Stimulated activated CD4-positive, alpha-beta T cell treated with anti-CD3 and anti-CD28 coated beads, Interleukin-15, amount 100 ng/mL, for 24 hours (primary cell): ENCODE data around the gene RCC2.
"Not testable (repeated sequence)": the region's sequence is repeated elsewhere in the genome, so short reads cannot be mapped to it uniquely, and the experiment has no call there.

Experiments
- DNase-seq: peaks from one replicate; pipeline ENCODE4 v3.0.0-alpha.2; 2020

Gene RCC2

GRCh38 chr1:17439250-17440073, at the start of gene RCC2:
TSS of gene RCC2 (minus strand) at chr1:17439677. CDS start at chr1:17438514, 1,163 bp downstream.
- DNase-seq = peak; percentile 76

DNA sequence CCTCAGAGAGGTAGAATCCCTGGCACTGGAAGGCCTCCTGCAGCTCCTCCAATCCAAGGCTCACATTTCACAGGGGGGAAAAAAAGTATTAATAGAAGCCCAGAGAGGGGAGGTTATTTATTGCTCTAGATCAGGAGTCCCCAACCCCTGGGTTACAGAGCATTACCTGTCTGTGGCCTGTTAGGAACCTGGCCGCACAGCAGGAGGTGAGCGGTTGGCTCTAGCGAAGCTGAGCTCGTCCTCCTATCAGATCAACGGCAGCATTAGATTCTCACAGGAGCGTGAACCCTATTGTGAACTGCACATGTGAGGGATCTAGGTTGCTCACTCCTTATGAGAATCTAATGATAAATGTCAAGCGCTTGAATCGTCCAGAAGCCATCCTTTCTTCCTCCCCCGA, 46.8 kb upstream of the RCC2 start:
- DNase-seq = no peak

DNA sequence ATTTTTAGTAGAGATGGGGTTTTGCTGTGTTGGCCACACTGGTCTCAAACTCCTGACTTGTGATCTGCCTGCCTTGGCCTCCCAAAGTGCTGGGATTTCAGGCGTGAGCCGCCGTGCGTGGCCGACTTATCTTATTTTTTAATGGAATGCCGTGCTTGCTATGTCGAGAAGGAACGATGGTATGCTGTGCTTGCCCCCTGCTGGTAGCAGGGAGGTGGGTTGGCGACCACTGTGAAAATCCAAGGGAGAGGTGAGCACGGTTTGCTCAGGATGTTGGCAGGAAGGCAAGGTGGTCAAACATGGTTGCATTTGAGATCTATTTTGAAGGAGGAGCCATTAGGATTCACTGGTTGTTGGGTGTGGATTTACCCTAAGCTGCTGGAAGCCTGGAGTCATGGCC, 45.8 kb upstream of the RCC2 start:
- DNase-seq = peak; percentile 17

DNA sequence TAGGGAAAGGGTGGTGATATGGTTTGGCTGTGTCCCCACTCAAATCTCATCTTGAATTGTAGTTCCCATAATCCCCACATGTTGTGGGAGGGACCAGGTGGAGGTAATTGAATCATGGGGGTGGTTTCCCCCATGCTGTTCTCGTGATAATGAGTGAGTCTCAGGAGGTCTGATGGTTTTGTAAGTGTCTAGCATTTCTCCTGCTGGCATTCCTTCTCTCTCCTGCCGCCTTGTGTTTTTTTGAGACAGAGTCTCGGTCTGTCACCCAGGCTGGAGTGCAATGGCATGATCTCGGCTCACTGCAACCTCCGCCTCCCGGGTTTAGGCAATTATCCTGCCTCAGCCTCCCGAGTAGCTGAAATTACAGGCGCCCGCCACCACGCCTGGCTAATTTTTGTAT, 42.5 kb upstream of the RCC2 start:
- DNase-seq = not testable (repeated sequence)

- DNase-seq = no peak
Observed at GRCh38 chr1:17480846-17481245, 41.4 kb upstream of the RCC2 start.

DNA sequence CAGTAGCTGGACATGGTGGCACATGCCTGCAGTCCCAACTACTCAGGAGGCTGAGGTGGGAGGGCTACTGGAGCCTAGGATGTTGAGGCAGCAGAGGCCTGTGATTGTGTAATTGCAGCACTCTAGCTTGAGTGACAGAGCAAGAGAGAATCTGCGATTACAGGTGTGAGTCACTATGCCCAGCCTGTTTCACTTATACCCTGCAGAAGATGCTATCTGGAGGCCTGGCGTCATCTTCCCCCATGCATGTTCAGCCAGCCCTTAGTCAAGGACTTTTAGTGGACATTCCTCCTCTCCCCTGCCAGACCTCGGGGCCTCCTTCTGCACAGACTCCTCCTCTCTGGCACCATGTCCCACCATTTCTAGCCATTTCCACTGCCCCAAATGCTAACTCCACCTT, 36.3 kb upstream of the RCC2 start:
- no peak for DNase-seq

DNA sequence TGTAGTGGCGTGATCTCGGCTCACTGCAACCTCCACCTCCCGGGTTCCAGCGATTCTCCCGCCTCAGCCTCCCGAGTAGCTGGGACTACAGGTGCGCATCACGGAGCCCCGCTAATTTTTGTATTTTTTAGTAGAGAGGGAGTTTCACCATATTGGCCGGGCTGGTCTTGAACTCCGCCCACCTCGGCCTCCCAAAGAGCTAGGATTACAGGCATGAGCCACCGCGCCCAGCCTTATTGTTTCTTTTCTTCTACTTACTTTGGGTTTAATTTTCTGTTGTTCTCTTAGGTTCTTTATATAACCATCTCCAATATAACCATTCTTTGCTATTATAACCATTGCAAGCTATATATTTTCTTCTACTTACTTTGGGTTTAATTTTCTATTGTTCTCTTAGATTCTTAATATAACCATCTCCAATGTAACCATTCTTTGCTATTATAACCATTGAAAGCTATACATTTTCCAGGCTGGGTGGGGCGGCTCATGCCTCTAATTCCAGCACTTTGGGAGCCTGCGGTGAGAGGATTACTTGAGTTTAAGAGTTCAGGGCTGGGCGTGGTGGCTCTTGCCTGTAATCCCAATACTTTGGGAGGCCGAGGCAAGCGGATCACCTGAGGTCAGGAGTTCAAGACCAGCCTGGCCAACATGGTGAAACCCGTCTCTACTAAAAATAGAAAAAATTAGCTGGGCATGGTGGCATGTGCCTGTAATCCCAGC, 35.5 kb upstream of the RCC2 start:
- not testable (repeated sequence) for DNase-seq

DNA sequence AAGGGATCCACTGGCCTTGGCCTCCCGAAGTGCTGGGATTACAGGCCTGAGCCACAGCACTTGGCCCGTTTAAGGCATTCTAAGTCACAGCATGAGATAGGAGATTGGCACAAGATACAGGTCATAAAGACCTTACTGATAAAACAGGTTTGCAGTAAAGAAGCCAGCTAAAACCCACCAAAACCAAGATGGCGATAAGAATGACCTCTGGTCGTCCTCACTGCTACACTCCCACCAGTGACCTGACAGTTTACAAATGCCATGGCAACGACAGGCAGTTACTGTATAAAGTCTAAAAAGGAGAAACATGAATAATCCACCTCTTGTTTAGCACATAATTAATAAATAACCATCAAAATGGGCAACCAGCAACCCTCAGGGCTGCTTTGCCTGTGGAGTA, 33.3 kb upstream of the RCC2 start:
- DNase-seq = no peak

DNA sequence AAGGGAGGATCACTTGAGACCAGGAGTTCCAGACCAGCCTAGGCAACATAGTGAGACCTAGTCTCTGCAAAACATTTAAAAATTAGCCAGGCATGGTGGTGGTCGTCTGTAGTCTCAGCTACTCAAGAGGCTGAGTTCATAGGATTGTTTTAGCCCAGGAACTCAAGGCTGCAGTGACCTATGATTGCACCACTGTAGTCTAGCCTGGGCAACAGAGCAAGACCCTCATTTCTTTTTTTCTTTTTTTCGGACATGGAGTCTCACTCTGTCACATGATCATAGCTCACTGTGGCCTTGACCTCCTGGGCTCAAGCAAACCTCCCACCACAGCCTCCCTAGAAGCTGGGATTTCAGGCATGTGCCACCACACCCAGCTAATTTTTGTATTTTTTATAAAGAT, 31.9 kb upstream of the RCC2 start:
- no peak for DNase-seq

DNA sequence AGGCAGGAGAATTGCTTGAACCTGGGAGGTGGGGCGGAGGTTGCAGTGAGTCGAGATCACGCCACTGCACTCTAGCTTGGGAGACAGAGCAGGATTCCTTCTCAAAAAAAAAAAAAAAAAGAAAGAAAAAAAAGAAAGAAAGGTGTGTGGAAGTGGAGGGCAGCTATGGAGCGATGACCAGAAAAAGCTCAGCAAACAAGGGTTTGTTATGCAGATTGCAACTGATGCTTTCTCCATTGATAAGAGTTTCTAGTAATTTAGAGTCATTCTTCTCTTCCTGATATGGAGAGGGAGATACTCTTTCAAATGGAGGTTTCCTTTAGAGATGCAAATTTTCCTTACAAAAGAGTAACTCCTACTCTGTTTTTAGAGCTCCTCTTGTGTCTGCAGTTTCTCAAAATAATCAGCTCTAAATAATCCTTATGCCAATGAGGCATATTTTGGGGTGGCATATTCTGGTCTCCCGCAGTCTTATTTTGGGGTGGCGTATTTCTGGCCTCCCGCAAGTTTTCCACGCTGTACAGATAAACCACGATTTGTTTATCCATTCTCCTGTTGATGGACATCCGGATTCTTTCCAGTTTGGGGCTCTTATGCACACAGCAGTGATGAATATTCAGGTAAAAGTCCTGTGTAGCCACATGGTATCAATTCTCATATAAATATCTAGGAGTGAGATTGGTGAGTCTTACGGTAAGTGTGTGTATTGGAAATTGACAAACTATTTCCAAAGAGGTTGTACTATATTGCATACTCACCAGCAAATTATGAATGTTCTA, 30.7 kb upstream of the RCC2 start:
- no peak for DNase-seq

DNA sequence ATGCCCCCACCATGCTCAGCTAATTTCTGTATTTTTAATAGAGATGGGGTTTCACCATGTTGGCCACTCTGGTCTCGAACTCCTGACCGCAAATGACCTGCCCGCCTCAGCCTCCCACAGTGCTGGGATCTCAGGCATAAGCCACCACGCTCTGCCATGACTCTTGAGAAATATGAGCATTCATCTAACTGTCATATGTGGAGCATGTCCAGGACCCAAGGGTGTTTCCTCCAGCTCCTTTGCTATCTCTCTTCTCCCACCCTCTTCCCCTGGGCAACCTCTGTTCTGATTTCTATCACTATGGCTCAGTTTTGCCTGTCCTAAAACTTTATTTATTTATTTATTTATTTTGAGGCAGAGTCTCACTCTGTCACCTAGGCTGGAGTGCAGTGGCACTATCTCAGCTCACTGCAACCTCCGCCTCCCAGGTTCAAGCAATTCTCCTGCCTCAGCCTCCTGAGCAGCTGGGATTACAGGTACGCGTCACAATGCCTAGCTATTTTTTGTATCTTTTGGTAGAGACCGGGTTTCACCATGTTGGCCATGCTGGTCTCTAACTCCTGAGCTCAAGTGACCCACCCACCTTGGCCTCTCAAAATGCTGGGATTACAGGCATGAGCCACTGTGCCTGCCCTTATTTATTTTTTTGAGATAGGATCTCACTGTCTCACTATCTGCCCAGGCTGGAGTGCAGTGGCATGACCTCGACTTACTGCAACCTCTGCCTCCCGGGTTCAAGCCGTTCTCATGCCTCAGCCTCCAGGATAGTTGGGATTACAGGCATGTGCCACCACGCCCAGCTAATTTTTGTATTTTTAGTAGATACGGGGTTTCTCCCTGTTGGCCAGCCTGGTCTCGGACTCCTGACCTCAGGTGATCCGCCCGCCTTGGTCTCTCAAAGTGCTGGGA, 29.1 kb upstream of the RCC2 start:
- DNase-seq = not testable (repeated sequence)

DNA sequence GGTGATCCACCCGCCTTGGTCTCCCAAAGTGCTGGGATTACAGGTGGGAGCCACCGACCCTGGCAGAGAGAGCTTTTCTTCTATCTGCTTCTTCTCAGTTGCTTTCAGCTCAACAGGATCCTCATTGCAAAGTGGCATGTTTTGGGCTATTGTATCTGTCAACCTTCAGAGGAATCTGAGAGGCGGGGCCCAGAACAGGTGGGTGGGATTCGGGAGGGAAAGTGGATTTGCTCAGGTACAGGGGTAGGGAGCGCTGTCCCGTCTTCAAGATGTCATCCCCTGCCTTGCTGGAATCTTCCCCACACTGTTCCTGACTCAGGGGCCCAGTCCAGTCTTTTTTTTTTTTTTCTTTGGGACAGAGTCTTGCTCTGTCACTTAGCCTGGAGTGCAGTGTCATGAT, 26.9 kb upstream of the RCC2 start:
- DNase-seq = no peak

GRCh38 chr1:17465228-17465627, 25.8 kb upstream of the RCC2 start:
- no peak for DNase-seq

DNA sequence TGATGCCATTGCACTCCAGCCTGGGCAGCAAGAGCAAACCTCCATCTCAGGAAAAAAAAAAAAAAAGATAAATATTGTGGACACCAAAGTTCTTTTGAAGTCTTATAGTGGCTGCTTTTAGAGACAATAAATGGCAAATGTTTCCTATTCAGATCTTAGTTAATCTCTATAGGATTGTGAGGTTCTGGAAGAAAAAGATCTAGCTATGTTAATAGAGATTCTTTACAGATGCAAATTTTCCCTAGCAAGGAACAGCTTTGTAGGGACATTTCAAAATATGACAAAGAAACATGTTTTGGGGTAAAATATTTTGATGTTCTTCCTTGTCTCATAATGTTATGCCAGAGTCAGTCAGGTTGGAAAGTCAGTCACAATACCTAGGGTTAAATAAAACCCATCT, 24.5 kb upstream of the RCC2 start:
- DNase-seq = no peak

DNA sequence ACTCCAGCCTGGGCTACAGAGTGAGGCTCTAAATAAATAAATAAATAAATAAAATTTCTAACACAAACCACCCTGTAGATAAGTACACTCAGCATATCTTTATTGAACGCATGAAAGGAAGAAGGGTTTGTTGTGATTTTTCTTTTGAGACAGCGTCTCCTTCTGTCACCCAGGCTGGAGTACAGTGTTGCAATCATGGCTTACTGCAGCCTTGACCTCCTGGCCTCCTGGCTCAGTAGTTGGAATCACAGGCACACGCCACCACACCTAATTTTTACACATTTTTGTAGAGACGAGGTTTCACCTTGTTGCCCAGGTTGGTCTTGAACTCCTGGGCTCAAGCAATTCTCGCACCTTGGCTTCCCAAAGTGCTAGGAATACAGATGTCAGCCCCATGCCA, 23.2 kb upstream of the RCC2 start:
- DNase-seq = no peak

DNA sequence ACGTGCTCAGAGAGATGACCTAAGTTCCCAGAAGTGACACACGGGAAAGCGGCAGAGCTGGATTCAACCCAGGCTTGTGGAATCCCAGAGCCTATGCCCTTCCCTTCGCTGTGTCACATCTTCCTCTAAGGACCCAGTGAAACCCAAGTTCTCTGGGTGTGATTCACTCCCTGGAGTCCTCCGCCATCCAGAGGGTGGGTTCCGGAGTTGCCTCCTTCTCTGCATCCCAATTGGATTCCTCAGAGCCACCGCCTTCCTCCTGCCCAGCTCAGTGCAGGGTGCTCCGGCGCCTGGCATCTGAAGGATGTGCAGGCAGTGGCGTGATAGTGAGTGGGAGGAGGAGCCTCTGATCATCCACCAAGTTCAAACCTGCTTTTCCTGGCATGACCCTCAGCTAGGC, 20.7 kb upstream of the RCC2 start:
- no peak for DNase-seq

- no peak for DNase-seq
Observed at GRCh38 chr1:17458794-17459193, 19.3 kb upstream of the RCC2 start.

DNA sequence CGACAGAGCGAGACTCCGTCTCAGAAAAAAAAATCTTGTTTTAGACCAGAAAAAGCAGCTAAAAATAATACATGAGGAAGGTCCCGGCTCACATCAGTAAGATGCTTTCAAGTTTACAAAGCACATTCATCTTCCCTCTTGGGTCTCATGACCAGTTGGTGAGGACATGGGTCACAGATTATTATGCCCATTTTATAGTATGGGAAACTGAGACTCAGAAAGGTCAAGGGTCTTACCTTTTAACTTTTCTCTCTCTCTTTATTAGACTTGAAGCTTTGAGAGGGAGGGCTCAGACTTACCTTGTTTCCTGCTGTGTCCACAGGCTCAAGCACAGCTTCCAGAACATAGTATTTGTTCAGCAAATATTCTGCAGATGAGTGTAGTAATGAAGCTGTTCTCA, 13.2 kb upstream of the RCC2 start:
- DNase-seq = no peak

DNA sequence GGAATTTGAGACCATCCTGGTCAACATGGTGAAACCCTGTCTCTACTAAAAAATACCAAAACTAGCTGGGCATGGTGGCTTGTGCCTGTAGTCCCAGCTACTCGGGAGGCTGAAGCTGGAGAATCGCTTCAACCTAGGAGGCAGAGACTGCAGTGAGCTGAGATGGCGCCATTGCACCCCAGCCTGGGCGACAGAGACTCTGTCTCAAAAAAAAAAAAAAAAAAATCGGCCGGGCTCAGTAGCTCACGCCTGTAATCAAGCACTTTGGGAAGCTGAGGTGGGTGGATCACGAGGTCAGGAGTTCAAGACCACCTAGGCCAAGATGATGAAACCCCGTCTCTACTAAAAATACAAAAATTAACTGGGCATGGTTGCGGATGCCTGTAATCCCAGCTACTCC, 12.7 kb upstream of the RCC2 start:
- DNase-seq = not testable (repeated sequence)

GRCh38 chr1:17451731-17452130, 12.3 kb upstream of the RCC2 start:
- DNase-seq = no peak

DNA sequence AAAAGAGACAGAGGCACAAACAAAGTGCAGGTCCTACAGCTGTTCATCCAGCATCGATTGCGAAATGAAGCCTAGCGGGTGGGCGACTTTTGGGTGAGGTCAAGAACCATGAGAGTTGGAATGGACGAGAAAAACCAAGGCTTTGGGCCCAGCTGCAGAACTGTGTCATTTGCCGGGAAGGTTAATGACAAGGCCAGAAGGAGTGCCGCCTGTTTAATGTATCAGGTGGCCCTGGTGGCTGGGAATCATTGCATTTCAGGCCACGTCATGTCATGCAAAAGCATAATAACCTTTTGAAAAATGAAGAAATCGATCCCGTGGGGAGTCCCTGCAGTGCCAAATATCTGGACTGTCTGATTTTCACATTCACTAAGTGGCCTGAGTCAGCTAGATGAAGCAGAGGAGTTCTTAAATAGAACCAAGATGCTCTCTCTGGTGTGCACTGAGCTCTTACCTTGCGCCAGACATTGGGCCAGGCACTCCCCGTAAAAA, 8.1 kb upstream of the RCC2 start:
- DNase-seq = no peak

- no peak for DNase-seq
Observed at GRCh38 chr1:17442841-17443240, 3.4 kb upstream of the RCC2 start.

GRCh38 chr1:17441993-17442357, 2.5 kb upstream of the RCC2 start:
- DNase-seq = no peak
